C4-2B (cell line): ENCODE results near the gene PAGR1.

Source experiments
- ZFX ChIP-seq: fragments of 450-650 bp; IDR thresholded peaks from 2 replicates; pipeline ENCODE4 v1.6.1; 2017
- TF ChIP-seq, protein P1 (sequence below): fragments of 450-650 bp; conservative IDR thresholded peaks from 2 replicates; pipeline ENCODE4 v1.5.1; 2017; ENCODE audit warnings: mild to moderate bottlenecking

DNA sequence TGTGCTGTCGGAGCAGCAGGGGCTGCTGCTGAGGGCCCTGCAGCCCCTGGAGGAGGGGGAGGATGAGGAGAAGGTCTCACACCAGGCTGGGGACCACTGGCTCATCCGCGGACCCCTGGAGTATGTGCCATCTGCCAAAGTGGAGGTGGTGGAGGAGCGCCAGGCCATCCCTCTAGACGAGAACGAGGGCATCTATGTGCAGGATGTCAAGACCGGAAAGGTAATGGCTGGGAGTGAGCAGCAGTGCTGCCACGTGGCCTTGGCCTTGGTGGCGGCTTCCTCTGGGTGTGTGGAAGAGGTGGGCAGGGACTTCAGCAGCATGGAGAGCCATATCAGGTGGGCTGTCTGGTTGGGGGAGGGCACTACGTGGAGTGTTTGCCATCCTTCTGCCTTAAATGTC, 24.3 kb downstream of the PAGR1 start:
- TF ChIP-seq, protein P1, sequence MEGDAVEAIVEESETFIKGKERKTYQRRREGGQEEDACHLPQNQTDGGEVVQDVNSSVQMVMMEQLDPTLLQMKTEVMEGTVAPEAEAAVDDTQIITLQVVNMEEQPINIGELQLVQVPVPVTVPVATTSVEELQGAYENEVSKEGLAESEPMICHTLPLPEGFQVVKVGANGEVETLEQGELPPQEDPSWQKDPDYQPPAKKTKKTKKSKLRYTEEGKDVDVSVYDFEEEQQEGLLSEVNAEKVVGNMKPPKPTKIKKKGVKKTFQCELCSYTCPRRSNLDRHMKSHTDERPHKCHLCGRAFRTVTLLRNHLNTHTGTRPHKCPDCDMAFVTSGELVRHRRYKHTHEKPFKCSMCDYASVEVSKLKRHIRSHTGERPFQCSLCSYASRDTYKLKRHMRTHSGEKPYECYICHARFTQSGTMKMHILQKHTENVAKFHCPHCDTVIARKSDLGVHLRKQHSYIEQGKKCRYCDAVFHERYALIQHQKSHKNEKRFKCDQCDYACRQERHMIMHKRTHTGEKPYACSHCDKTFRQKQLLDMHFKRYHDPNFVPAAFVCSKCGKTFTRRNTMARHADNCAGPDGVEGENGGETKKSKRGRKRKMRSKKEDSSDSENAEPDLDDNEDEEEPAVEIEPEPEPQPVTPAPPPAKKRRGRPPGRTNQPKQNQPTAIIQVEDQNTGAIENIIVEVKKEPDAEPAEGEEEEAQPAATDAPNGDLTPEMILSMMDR = no peak
- no peak for TF ChIP-seq ZFX
